Psoas muscle (tissue), 8 donors: ENCODE results near the gene PLSCR4. TPM values are rescaled to one million over a fixed set of nuclear protein-coding genes. Genes with fewer than 3 reads are reported as not detected.

Source experiments
- ATAC-seq, 4 donors: fragments of 200-7000 bp; cut with Tn5 transposase; one replicate each; pipeline ENCODE4 v1.9.1; 2020; ENCODE audit warnings: moderate library complexity in 3 of 4, mild to moderate bottlenecking in 2 of 4
- DNase-seq, 2 donors: peaks; one replicate each; pipeline ENCODE4 v3.0.0-alpha.2; 2020
- H3K27ac ChIP-seq: fragments of 200-600 bp; one replicate; pipeline ENCODE4 v1.8.0; 2022
- H3K27me3 ChIP-seq, 3 donors: fragments of 200-600 bp in 1 of 3; one replicate each; pipeline versions ENCODE4 v1.6.1 to v1.8.0; 2013 to 2022; ENCODE audit warnings: low read length in 2 of 3, mild to moderate bottlenecking in 2 of 3, moderate library complexity in 1 of 3; ENCODE audit not compliant: insufficient read depth in 3 of 3
- H3K36me3 ChIP-seq, 2 donors: fragments of 200-600 bp in 1 of 2; one replicate each; pipeline versions ENCODE4 v1.6.1 to v1.8.0; 2013 to 2022; ENCODE audit warnings: low read depth in 1 of 2, mild to moderate bottlenecking in 1 of 2, moderate library complexity in 1 of 2; ENCODE audit not compliant: insufficient read depth in 1 of 2
- H3K4me1 ChIP-seq: fragments of 200-600 bp; one replicate; pipeline ENCODE4 v1.8.0; 2022
- H3K4me3 ChIP-seq: fragments of 200-600 bp; one replicate; pipeline ENCODE4 v1.8.0; 2022; ENCODE audit warnings: mild to moderate bottlenecking
- H3K9me3 ChIP-seq: fragments of 200-600 bp; one replicate; pipeline ENCODE4 v1.8.0; 2022
- CTCF ChIP-seq: fragments of 200-600 bp; IDR thresholded peaks from one replicate; pipeline ENCODE4 v1.8.0; 2022; ENCODE audit warnings: antibody characterized with exemption
- WGBS, 3 donors: extraction: QIAGEN DNeasy Blood & Tissue Kit; methylation state at CpG; one replicate each; pipeline versions ENCODE4 v1.1.6 to v1.1.7; 2013; 5-methylcytosine and 5-hydroxymethylcytosine counted together
- intact Hi-C, 2 donors: fragments of 100-400 bp; cut with DNase I; formaldehyde crosslinking; loops; one replicate each; pipeline versions ENCODE4 v1.11.0 to v1.14.2; 2022
- polyA plus RNA-seq, 3 donors: library from polyadenylated mRNA; stranded (reverse); fragments of 200-250 nt; gene quantifications; one replicate each; pipeline ENCODE4 v1.2.3, GENCODE V29; 2013
- total RNA-seq, 4 donors: library from RNA; stranded (reverse); fragmentation: NEBNext Ultra II Directional in 2 of 4; extraction: Animal tissue kit (Norgen Biotek cat#: 25700) in 2 of 4; gene quantifications; one replicate each; pipeline versions ENCODE4 v1.2.1 to v1.2.4, GENCODE V29; 2021 to 2023
- donor health status: healthy with polysubstance abuse.
- donor health status: DM: no; HTN: no; CAD: no; lungs with moderate emphysema.
- donor health status: Bipolar disorder and iron deficiency.
- donor health status: healthy.
- donor health status: DM: yes; HTN: yes; CAD: no.
- donor health status: DM: no; HTN: no; CAD: no.
- donor health status: DM: no; HTN: no; CAD: no.
- donor health status: DM: yes; HTN: yes; CAD: no.

PLSCR4 gene
- total and polyA plus RNA-seq, 7 donors = 2.0 to 13.5 (median 3.6) TPM

GRCh38 chr3:146249921-146250320 is 984 bp downstream of the PLSCR4 start:
- no peak for TF ChIP-seq CTCF
- Histone ChIP-seq H3K9me3 (no peaks in the 10 kb centered on the region), H3K4me3 (peak overlapping the region; percentile 79), H3K27ac (peak overlapping the region; percentile 76), H3K36me3 (no peaks in the 10 kb centered on the region), H3K27me3 (peaks cover 0 to 17% (median 0%) of the 10 kb centered on the region in 3 donors), H3K4me1 (no peaks in the 10 kb centered on the region)
- intact Hi-C loops = no loop called here
- whole genome bisulfite sequencing, 3 donors = 70 to 78% (median 71%) methylated on average over 1 of the region's 1 CpG
- DNase-seq = no peak
- ATAC-seq = no peak

GRCh38 chr3:146247911-146248310 is 3.0 kb downstream of the PLSCR4 start:
- WGBS, 3 donors = 93 to 100% (median 97%) methylated on average over 1 of the region's 1 CpG
- no peak for DNase-seq
- no peaks in the 10 kb centered on the region for H3K4me1 ChIP-seq
- peaks cover 0 to 17% (median 0%) of the 10 kb centered on the region in 3 donors for H3K27me3 ChIP-seq
- no peak overlapping the region for H3K27ac ChIP-seq
- intact Hi-C loops = loop anchor here in 1 of 2 donors (1.0 kb wide), 1 partner anchor 10 kb away; no protein-coding TSS in a partner anchor
- ATAC-seq = no peak
- H3K4me3 ChIP-seq = no peak overlapping the region
- H3K36me3 ChIP-seq = no peaks in the 10 kb centered on the region
- TF ChIP-seq CTCF = no peak
- no peaks in the 10 kb centered on the region for H3K9me3 ChIP-seq

GRCh38 chr3:146246526-146246925 is 4.4 kb downstream of the PLSCR4 start:
- WGBS, 3 donors = 86 to 90% (median 90%) methylated on average over 2 of the region's 2 CpGs
- Histone ChIP-seq H3K4me3 (no peak overlapping the region), H3K27ac (no peak overlapping the region), H3K4me1 (no peaks in the 10 kb centered on the region), H3K36me3 (no peaks in the 10 kb centered on the region), H3K9me3 (no peaks in the 10 kb centered on the region), H3K27me3 (peaks cover 0 to 11% (median 0%) of the 10 kb centered on the region in 3 donors)
- DNase-seq = no peak
- intact Hi-C loops = no loop called here
- no peak for ATAC-seq
- TF ChIP-seq CTCF = no peak

GRCh38 chr3:146243559-146243958 is 7.3 kb downstream of the PLSCR4 start:
- H3K9me3 ChIP-seq = peaks cover 6% of the 10 kb centered on the region
- no peak for ATAC-seq
- no peak overlapping the region for H3K27ac ChIP-seq
- no peaks in the 10 kb centered on the region for H3K27me3 ChIP-seq
- TF ChIP-seq CTCF = no peak
- no peak for DNase-seq
- no peak overlapping the region for H3K4me3 ChIP-seq
- WGBS, 3 donors = 75 to 96% (median 89%) methylated on average over 1 of the region's 1 CpG
- intact Hi-C loops = no loop called here
- no peaks in the 10 kb centered on the region for H3K4me1 ChIP-seq
- H3K36me3 ChIP-seq = no peaks in the 10 kb centered on the region
